Measurements from ENCODE around the gene TRIM67. TPM values are rescaled to one million over a fixed set of nuclear protein-coding genes. Genes with fewer than 3 reads are reported as not detected.

Gene TRIM67
- total RNA-seq, 6 experiments from 2014 or later = not detected

- no peak for TF ChIP-seq POLR2A (IDR thresholded peaks at IDR 0.05)
- TF ChIP-seq, protein P1, sequence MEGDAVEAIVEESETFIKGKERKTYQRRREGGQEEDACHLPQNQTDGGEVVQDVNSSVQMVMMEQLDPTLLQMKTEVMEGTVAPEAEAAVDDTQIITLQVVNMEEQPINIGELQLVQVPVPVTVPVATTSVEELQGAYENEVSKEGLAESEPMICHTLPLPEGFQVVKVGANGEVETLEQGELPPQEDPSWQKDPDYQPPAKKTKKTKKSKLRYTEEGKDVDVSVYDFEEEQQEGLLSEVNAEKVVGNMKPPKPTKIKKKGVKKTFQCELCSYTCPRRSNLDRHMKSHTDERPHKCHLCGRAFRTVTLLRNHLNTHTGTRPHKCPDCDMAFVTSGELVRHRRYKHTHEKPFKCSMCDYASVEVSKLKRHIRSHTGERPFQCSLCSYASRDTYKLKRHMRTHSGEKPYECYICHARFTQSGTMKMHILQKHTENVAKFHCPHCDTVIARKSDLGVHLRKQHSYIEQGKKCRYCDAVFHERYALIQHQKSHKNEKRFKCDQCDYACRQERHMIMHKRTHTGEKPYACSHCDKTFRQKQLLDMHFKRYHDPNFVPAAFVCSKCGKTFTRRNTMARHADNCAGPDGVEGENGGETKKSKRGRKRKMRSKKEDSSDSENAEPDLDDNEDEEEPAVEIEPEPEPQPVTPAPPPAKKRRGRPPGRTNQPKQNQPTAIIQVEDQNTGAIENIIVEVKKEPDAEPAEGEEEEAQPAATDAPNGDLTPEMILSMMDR (IDR thresholded peaks at IDR 0.05) = no peak
- Histone ChIP-seq H3K27ac (no peak overlapping the region), H3K27me3 (no peaks in the 10 kb centered on the region), H3K9me3 (no peaks in the 10 kb centered on the region), H3K4me1 (no peaks in the 10 kb centered on the region), H3K36me3 (peaks cover 0 to 72% (median 30%) of the 10 kb centered on the region in 4 donors), H3K4me3 (no peak overlapping the region)
- ATAC-seq (no peak), DNase-seq (no peak)
- intact Hi-C loops (cut with DNase I) = no loop called here
- WGBS (ENCODE audit: insufficient coverage, low coverage, low lambda C conversion rate, missing lambda C conversion rate) = 0% methylated on average over 1 of the region's 1 CpG
These were observed 105.0 kb downstream of the TRIM67 start for GRCh38 chr1:231266811-231267322.

Other genes starting within 250 kb of the TRIM67 start
- 10 to 100 TPM in 1 of 6 experiments, 1 to 10 TPM in 5; 5.3 to 10.7 (median 6.2) TPM for gene TTC13, start 183.2 kb upstream of the TRIM67 start, total RNA-seq
- 10 to 100 TPM in 5 of 6 experiments, 1 to 10 TPM in 1; 9.2 to 18.7 (median 13.4) TPM for gene ARV1, start 183.0 kb upstream of the TRIM67 start, total RNA-seq
- gene FAM89A, start 121.8 kb upstream of the TRIM67 start, total RNA-seq = 10 to 100 TPM in 2 of 6 experiments, 1 to 10 TPM in 4; 3.7 to 12.8 (median 6.8) TPM
- 10 to 100 TPM; 18.5 to 24.3 (median 20.1) TPM for gene GNPAT, start 79.2 kb downstream of the TRIM67 start, total RNA-seq
- 1 to 10 TPM; 5.7 to 7.8 (median 6.8) TPM for gene EXOC8, start 175.8 kb downstream of the TRIM67 start, total RNA-seq
- gene SPRTN, start 176.2 kb downstream of the TRIM67 start, total RNA-seq = 1 to 10 TPM; 3.3 to 6.4 (median 4.8) TPM